ENCODE results near the gene FBXL7.

GRCh38 chr5:15956622-15957021, 456.6 kb downstream of the FBXL7 start:
- TF ChIP-seq ISL1 (CRISPR knock-in tag; IDR thresholded peaks at IDR 0.05) (no peak), CREB5 (CRISPR knock-in tag; IDR thresholded peaks at IDR 0.05; ENCODE audit: low read depth) (no peak), ARNTL (CRISPR knock-in tag; IDR thresholded peaks at IDR 0.05; ENCODE audit: borderline replicate concordance, low read depth) (no peak), ZFP30 (CRISPR knock-in tag; IDR thresholded peaks at IDR 0.05) (no peak), PATZ1 (CRISPR knock-in tag; IDR thresholded peaks at IDR 0.05; ENCODE audit: borderline replicate concordance) (no peak), ZFP3 (CRISPR knock-in tag; IDR thresholded peaks at IDR 0.05) (no peak)
